ENCODE results near the gene PF4V1.

Gene PF4V1

DNA sequence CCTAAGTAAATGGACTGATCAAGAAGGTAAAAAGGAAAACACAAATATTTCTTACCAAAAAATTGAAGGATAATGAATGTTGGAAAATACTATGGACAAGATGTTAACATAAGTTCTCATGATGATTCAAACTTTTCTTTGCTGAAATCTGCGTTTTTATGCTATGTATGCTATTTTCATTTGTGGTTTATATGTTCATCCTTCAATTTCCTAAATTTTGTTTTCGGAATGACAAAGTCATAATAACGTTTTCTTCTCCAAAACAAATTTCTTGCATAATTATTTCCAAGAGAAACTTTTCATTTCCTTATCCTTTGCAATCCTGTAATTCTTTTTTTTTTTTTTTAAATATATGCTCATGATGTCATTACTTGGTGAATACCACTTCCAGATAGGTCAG, 7.8 kb downstream of the PF4V1 start:
- TF ChIP-seq, protein P1, sequence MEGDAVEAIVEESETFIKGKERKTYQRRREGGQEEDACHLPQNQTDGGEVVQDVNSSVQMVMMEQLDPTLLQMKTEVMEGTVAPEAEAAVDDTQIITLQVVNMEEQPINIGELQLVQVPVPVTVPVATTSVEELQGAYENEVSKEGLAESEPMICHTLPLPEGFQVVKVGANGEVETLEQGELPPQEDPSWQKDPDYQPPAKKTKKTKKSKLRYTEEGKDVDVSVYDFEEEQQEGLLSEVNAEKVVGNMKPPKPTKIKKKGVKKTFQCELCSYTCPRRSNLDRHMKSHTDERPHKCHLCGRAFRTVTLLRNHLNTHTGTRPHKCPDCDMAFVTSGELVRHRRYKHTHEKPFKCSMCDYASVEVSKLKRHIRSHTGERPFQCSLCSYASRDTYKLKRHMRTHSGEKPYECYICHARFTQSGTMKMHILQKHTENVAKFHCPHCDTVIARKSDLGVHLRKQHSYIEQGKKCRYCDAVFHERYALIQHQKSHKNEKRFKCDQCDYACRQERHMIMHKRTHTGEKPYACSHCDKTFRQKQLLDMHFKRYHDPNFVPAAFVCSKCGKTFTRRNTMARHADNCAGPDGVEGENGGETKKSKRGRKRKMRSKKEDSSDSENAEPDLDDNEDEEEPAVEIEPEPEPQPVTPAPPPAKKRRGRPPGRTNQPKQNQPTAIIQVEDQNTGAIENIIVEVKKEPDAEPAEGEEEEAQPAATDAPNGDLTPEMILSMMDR (conservative IDR thresholded peaks at IDR 0.05; ENCODE audit: low read depth, low read length), result no peak
- DNase-seq (ENCODE audit: low read depth), result no peak
- no peak overlapping the region for H3K4me3 ChIP-seq (ENCODE audit: low read depth, low read length)

- TF ChIP-seq, protein P1 (conservative IDR thresholded peaks at IDR 0.05; ENCODE audit: low read depth, low read length), result no peak
- H3K4me3 ChIP-seq (ENCODE audit: low read depth, low read length), result no peak overlapping the region
- DNase-seq (ENCODE audit: low read depth), result no peak
Measured at GRCh38 chr4:73862322-73862721, 9.2 kb downstream of the PF4V1 start.

DNA sequence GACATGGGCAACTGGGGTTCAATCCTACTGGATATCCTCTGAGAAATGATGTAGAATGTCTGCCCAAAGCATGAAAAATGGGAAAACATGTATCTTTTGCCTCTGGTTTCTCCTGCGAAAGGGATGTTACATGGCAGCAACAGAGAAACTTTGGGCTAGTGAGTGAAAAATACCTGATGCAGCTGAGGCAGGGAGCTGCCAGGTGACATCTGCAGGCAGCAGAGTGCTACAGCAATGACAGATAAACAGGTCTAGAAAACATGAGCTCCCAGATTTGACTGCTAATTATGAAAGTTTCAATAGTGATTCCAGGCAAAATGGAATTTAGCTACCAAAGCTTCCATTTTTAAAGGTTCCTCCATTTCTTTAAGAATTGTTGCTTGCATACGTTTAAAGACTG, 11.3 kb downstream of the PF4V1 start:
- peak; percentile 68 for DNase-seq (ENCODE audit: low read depth)
- H3K4me3 ChIP-seq (ENCODE audit: low read depth, low read length), result no peak overlapping the region
- TF ChIP-seq, protein P1 (conservative IDR thresholded peaks at IDR 0.05; ENCODE audit: low read depth, low read length), result peak; percentile 74

- no peak overlapping the region for H3K4me3 ChIP-seq (ENCODE audit: low read depth, low read length)
- DNase-seq (ENCODE audit: low read depth), result no peak
- TF ChIP-seq, protein P1 (conservative IDR thresholded peaks at IDR 0.05; ENCODE audit: low read depth, low read length), result no peak
Measured at GRCh38 chr4:73864961-73865360, 11.9 kb downstream of the PF4V1 start.

DNA sequence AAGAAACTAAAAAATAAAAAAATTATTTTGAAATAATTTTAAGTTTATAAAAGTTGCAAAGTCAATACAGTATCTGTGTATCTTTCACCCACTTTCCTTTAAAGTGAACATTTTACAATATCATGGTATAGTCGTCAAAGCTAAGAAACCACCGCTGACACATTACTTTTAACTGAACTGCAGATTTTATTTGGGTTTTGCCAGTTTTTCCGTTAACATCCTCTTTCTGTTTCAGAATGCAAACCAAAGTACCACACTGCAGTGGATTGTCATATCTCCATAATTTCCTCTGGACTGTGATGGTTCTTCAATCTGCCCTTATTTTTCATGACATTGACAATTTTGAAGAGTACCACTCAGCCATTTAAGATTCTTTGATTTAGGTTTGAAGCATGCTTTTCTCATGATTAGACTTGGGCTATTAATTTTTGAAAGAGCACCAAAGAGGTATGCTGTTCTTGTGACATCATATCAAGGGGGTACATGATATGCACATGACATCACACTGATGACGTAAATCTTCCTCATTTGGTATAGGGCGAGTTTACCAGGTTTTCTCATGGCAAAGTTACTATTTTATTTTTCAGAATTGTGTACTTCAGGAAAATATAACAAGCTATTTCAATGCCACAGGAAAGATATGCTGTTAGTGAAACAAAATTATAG, 12.5 kb downstream of the PF4V1 start:
- no peak for DNase-seq (ENCODE audit: low read depth)
- TF ChIP-seq, protein P1 (conservative IDR thresholded peaks at IDR 0.05; ENCODE audit: low read depth, low read length), result no peak
- no peak overlapping the region for H3K4me3 ChIP-seq (ENCODE audit: low read depth, low read length)

GRCh38 chr4:73866246-73866645, 13.2 kb downstream of the PF4V1 start:
- TF ChIP-seq, protein P1 (conservative IDR thresholded peaks at IDR 0.05; ENCODE audit: low read depth, low read length), result no peak
- H3K4me3 ChIP-seq (ENCODE audit: low read depth, low read length), result no peak overlapping the region
- peak; percentile 35 for DNase-seq (ENCODE audit: low read depth)

DNA sequence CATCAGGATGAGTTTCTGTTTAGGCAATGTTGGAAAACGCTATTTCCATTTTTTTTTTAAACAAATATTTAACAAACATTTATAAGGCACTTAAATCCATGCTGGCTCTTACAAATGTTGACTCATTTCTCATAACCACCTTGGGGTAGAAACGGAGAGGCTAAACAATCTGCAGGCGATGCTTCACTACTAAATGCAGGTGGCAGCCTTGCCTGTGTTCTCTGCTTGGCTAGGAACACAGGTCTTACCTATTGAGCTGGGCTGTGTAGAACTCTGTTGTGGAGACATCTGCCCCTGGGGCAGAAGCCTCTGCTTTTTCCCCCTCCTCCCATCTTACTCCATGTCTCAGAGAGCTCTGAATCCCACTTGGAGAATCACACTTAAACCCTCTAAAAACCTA, 14.7 kb downstream of the PF4V1 start:
- DNase-seq (ENCODE audit: low read depth), result peak; percentile 55
- H3K4me3 ChIP-seq (ENCODE audit: low read depth, low read length), result no peak overlapping the region
- TF ChIP-seq, protein P1 (conservative IDR thresholded peaks at IDR 0.05; ENCODE audit: low read depth, low read length), result peak; percentile 19
